Measurements from ENCODE around the gene KDM4B.

GRCh38 chr19:4922530-4923275, 46.2 kb upstream of the KDM4B start:
- no peak for TF ChIP-seq CTCF (IDR thresholded peaks at IDR 0.05; ENCODE audit: low read depth, low read length, poor library complexity, severe bottlenecking)
- TF ChIP-seq EZH2phosphoT487 (IDR thresholded peaks at IDR 0.05; ENCODE audit: borderline replicate concordance, low read length), result no peak
